Mucosa of rectum (tissue), 2 donors: ENCODE results near the gene ELAVL3.

Experiments used
- H3K27ac ChIP-seq, 2 donors: one replicate each; pipeline ENCODE4 v1.7.0; 2013; ENCODE audit warnings: inconsistent platforms in 2 of 2, low read depth in 2 of 2, low read length in 2 of 2
- H3K27me3 ChIP-seq, 2 donors: one replicate each; pipeline ENCODE4 v1.7.0; 2013; ENCODE audit warnings: low read length in 2 of 2; ENCODE audit not compliant: control insufficient read depth in 2 of 2, insufficient read depth in 2 of 2
- H3K36me3 ChIP-seq, 2 donors: one replicate each; pipeline ENCODE4 v1.7.0; 2013; ENCODE audit warnings: low read length in 2 of 2; ENCODE audit not compliant: control insufficient read depth in 2 of 2, insufficient read depth in 2 of 2
- H3K4me1 ChIP-seq, 2 donors: one replicate each; pipeline ENCODE4 v1.7.0; 2013; ENCODE audit warnings: low read length in 2 of 2, mild to moderate bottlenecking in 1 of 2; ENCODE audit not compliant: control insufficient read depth in 2 of 2, insufficient read depth in 2 of 2
- H3K4me3 ChIP-seq, 2 donors: one replicate each; pipeline ENCODE4 v1.7.0; 2013; ENCODE audit warnings: low read length in 2 of 2
- H3K9ac ChIP-seq, 2 donors: one replicate each; pipeline ENCODE4 v1.7.0; 2013; ENCODE audit warnings: low read length in 2 of 2, low read depth in 1 of 2, mild to moderate bottlenecking in 1 of 2
- H3K9me3 ChIP-seq, 2 donors: one replicate each; pipeline ENCODE4 v1.7.0; 2013; ENCODE audit warnings: low read length in 2 of 2; ENCODE audit not compliant: control insufficient read depth in 2 of 2
- donor health status: healthy.
- donor health status: Normal muscosa, but diverticular disease.

The ELAVL3 gene

GRCh38 chr19:11489378-11489777 lies 8.5 kb upstream of the ELAVL3 start:
- Histone ChIP-seq H3K9me3 (no peaks in the 10 kb centered on the region), H3K4me1 (peaks cover 2 to 5% of the 10 kb centered on the region in 2 donors), H3K4me3 (no peak overlapping the region), H3K9ac (no peak overlapping the region), H3K27ac (no peak overlapping the region), H3K27me3 (no peaks in the 10 kb centered on the region), H3K36me3 (peaks cover 0 to 3% of the 10 kb centered on the region in 2 donors)

- no peak overlapping the region for H3K27ac ChIP-seq
- H3K4me1 ChIP-seq = peaks cover 5 to 14% of the 10 kb centered on the region in 2 donors
- H3K9me3 ChIP-seq = no peaks in the 10 kb centered on the region
- H3K9ac ChIP-seq = no peak overlapping the region
- peaks cover under 1 to 11% of the 10 kb centered on the region in 2 donors for H3K27me3 ChIP-seq
- no peak overlapping the region for H3K4me3 ChIP-seq
- H3K36me3 ChIP-seq = peaks cover 0 to 6% of the 10 kb centered on the region in 2 donors
Measured at GRCh38 chr19:11486661-11487503, 6.0 kb upstream of the ELAVL3 start.

- peaks cover 6 to 11% of the 10 kb centered on the region in 2 donors for H3K4me1 ChIP-seq
- no peak overlapping the region for H3K27ac ChIP-seq
- peaks cover 10 to 20% of the 10 kb centered on the region in 2 donors for H3K27me3 ChIP-seq
- H3K9me3 ChIP-seq = no peaks in the 10 kb centered on the region
- no peak overlapping the region for H3K4me3 ChIP-seq
- H3K9ac ChIP-seq = no peak overlapping the region
- H3K36me3 ChIP-seq = peaks cover 0 to 6% of the 10 kb centered on the region in 2 donors
Measured at GRCh38 chr19:11485245-11485837, 4.5 kb upstream of the ELAVL3 start.

GRCh38 chr19:11483366-11484111 lies 2.7 kb upstream of the ELAVL3 start:
- Histone ChIP-seq H3K4me3 (no peak overlapping the region), H3K27ac (no peak overlapping the region), H3K9me3 (no peaks in the 10 kb centered on the region), H3K4me1 (peaks cover 6 to 11% of the 10 kb centered on the region in 2 donors), H3K27me3 (peaks cover 11 to 25% of the 10 kb centered on the region in 2 donors), H3K9ac (no peak overlapping the region), H3K36me3 (peaks cover 0 to 6% of the 10 kb centered on the region in 2 donors)

GRCh38 chr19:11482384-11483050 lies 1.7 kb upstream of the ELAVL3 start:
- Histone ChIP-seq H3K9ac (no peak overlapping the region), H3K36me3 (peaks cover 0 to 6% of the 10 kb centered on the region in 2 donors), H3K9me3 (no peaks in the 10 kb centered on the region), H3K27ac (no peak overlapping the region), H3K27me3 (peaks cover 11 to 25% of the 10 kb centered on the region in 2 donors), H3K4me3 (no peak overlapping the region), H3K4me1 (peaks cover 6 to 11% of the 10 kb centered on the region in 2 donors)

GRCh38 chr19:11481534-11482383 lies 913 bp upstream of the ELAVL3 start:
- Histone ChIP-seq H3K36me3 (peaks cover 0 to 6% of the 10 kb centered on the region in 2 donors), H3K4me1 (peaks cover 6 to 11% of the 10 kb centered on the region in 2 donors), H3K9ac (no peak overlapping the region), H3K4me3 (peak overlapping the region in 1 of 2 donors; percentile 17), H3K9me3 (no peaks in the 10 kb centered on the region), H3K27ac (no peak overlapping the region), H3K27me3 (peaks cover 11 to 25% of the 10 kb centered on the region in 2 donors)

GRCh38 chr19:11479898-11480714 lies 740 bp downstream of the ELAVL3 start:
- Histone ChIP-seq H3K4me3 (no peak overlapping the region), H3K4me1 (peaks cover 6 to 11% of the 10 kb centered on the region in 2 donors), H3K27me3 (peaks cover 11 to 25% of the 10 kb centered on the region in 2 donors), H3K36me3 (peaks cover 0 to 6% of the 10 kb centered on the region in 2 donors), H3K27ac (no peak overlapping the region), H3K9ac (no peak overlapping the region), H3K9me3 (no peaks in the 10 kb centered on the region)

GRCh38 chr19:11479090-11479897 lies 1.6 kb downstream of the ELAVL3 start:
- no peak overlapping the region for H3K27ac ChIP-seq
- H3K4me3 ChIP-seq = no peak overlapping the region
- no peak overlapping the region for H3K9ac ChIP-seq
- H3K4me1 ChIP-seq = peaks cover 6 to 11% of the 10 kb centered on the region in 2 donors
- no peaks in the 10 kb centered on the region for H3K9me3 ChIP-seq
- H3K27me3 ChIP-seq = peaks cover 11 to 25% of the 10 kb centered on the region in 2 donors
- H3K36me3 ChIP-seq = peaks cover 0 to 5% of the 10 kb centered on the region in 2 donors
